GM18873 (cell line): ENCODE data around the gene FUCA2.
"Not testable (repeated sequence)": the region's sequence is repeated elsewhere in the genome, so short reads cannot be mapped to it uniquely, and the experiment has no call there.

ENCODE experiments used
- ATAC-seq: cut with Tn5 transposase; IDR thresholded peaks from one replicate; pipeline ENCODE4 v1.9.1; 2021; ENCODE audit warnings: mild to moderate bottlenecking, moderate library complexity, moderate number of reproducible peaks; ENCODE audit not compliant: unreplicated experiment, low FRiP score

Gene FUCA2

GRCh38 chr6:143449082-143449713 is 62.3 kb downstream of the FUCA2 start:
- ATAC-seq, result no peak

- ATAC-seq, result not testable (repeated sequence)
These were observed 63.7 kb downstream of the FUCA2 start for GRCh38 chr6:143447865-143448264.
